Measurements from ENCODE around the gene POLR3GL. TPM values are rescaled to one million over a fixed set of nuclear protein-coding genes. Genes with fewer than 3 reads are reported as not detected.
"Not testable (repeated sequence)": the region's sequence is repeated elsewhere in the genome, so short reads cannot be mapped to it uniquely, and the experiment has no call there.

Gene POLR3GL
- total and polyA plus RNA-seq, 5 donors from 2014 or later: 30.8 to 129 (median 106) TPM

DNA sequence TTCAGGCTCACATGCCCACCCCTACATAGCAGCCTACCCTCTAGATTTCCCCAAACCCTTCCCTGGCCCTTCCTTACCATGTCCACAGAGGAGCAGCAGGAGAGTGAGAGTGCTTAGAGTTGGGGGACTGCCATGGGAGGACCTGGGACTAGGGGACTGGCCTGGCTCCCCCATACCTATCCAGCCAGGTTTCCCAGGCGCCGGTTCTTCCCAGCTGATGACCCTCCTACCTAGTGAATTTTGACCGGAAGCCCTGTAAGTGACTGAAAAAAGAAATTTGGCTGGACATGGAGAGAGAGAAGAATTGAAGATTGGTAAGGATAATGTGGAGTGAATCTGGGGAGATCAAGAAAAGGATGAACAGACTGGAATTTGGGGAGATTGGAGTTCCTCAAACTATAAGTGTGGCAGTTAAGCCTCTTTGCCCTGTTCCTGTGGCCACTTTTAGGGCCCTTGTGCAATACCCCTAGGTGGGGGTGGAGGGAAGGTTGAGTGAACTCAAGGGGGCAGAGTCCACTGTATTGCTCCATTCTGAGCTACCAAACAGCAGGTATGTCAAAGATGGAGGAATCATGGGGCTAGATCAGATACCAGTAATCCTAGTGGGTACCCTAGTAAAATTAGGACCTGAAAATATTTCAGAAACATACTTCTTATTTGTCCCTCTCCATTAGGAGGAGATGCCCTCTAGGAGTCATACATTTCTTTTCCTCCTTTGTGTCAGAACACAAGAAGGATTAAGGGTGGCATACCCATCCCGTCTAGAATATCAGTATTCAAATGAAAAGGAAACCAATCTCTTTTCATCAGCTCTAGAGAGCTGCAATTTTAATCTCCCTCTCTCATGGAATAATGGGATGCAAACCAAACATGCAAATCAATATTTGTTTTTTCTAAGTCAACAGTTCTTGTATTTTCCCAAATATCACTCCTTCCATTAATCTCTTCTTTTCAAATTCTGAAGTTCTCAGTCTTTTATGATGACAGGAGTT, 55.9 kb downstream of the POLR3GL start:
- peaks cover 45% of the 10 kb centered on the region for H3K27me3 ChIP-seq (ENCODE audit: control insufficient read depth, insufficient read depth, low read length)
- ATAC-seq (ENCODE audit: low read depth in 2 of 2): no peak
- Mint-ChIP-seq H3K36me3 (no peaks in the 10 kb centered on the region), H3K9me3 (peaks cover 0 to 5% (median 0%) of the 10 kb centered on the region in 7 donors), H3K4me1 (peaks cover 0 to 13% (median under 1%) of the 10 kb centered on the region in 4 donors), H3K4me3 (no peak overlapping the region), H3K27me3 (peaks cover 84% of the 10 kb centered on the region), H3K27ac (no peak overlapping the region)
- no peaks in the 10 kb centered on the region for H3K36me3 ChIP-seq (ENCODE audit: control insufficient read depth, insufficient read depth, low read length)
- H3K9me3 ChIP-seq (ENCODE audit: control insufficient read depth in 2 of 2, low read length in 2 of 2): no peaks in the 10 kb centered on the region
- DNase-seq: no peak
- no peak overlapping the region for H3K27ac ChIP-seq (ENCODE audit: insufficient read depth, low read length, poor library complexity, severe bottlenecking)
- H3K4me3 ChIP-seq (ENCODE audit: low read depth, low read length): no peak overlapping the region
- peaks cover 5% of the 10 kb centered on the region for H3K4me1 ChIP-seq (ENCODE audit: control insufficient read depth, insufficient read depth, low read length, poor library complexity, severe bottlenecking)

DNA sequence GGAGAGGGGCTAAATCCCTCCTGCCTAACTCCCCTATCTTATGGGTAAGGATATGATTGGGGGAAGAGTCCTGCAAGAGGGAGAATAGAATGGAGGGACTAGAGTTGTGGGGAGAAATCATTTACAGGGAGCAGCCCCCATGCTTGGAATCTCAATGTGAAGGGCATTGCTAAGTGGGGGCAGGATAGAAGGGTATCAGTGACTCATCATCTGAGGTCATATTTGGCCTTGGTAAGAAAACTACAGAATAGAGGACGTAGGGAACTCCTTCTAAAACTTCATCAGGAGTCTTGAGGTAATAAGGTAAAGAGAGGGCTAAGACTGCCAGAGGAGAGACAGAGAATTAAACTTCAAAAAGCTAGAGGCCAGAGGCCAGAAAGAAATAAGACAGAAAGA, 56.6 kb downstream of the POLR3GL start:
- Mint-ChIP-seq H3K4me3 (peak overlapping the region in 1 of 4 donors; percentile 48), H3K4me1 (peaks cover 0 to 13% (median under 1%) of the 10 kb centered on the region in 4 donors), H3K9me3 (peaks cover 0 to 5% (median 0%) of the 10 kb centered on the region in 7 donors), H3K27me3 (peaks cover 81% of the 10 kb centered on the region), H3K36me3 (no peaks in the 10 kb centered on the region), H3K27ac (no peak overlapping the region)
- H3K4me1 ChIP-seq (ENCODE audit: control insufficient read depth, insufficient read depth, low read length, poor library complexity, severe bottlenecking): peaks cover 5% of the 10 kb centered on the region
- no peak for ATAC-seq (ENCODE audit: low read depth in 2 of 2)
- H3K9me3 ChIP-seq (ENCODE audit: control insufficient read depth in 2 of 2, low read length in 2 of 2): no peaks in the 10 kb centered on the region
- peaks cover 45% of the 10 kb centered on the region for H3K27me3 ChIP-seq (ENCODE audit: control insufficient read depth, insufficient read depth, low read length)
- no peak overlapping the region for H3K27ac ChIP-seq (ENCODE audit: insufficient read depth, low read length, poor library complexity, severe bottlenecking)
- H3K4me3 ChIP-seq (ENCODE audit: low read depth, low read length): no peak overlapping the region
- H3K36me3 ChIP-seq (ENCODE audit: control insufficient read depth, insufficient read depth, low read length): no peaks in the 10 kb centered on the region
- DNase-seq: no peak

- Histone ChIP-seq H3K9me3 (ENCODE audit: control insufficient read depth in 2 of 2, low read length in 2 of 2) (no peaks in the 10 kb centered on the region), H3K4me1 (ENCODE audit: control insufficient read depth, insufficient read depth, low read length, poor library complexity, severe bottlenecking) (peaks cover 5% of the 10 kb centered on the region), H3K27ac (ENCODE audit: insufficient read depth, low read length, poor library complexity, severe bottlenecking) (no peak within 1 kb of the TSS), H3K4me3 (ENCODE audit: low read depth, low read length) (no peak within 1 kb of the TSS), H3K36me3 (ENCODE audit: control insufficient read depth, insufficient read depth, low read length) (no peaks in the 10 kb centered on the region), H3K27me3 (ENCODE audit: control insufficient read depth, insufficient read depth, low read length) (peaks cover 45% of the 10 kb centered on the region)
- Mint-ChIP-seq H3K27ac (no peak within 1 kb of the TSS), H3K4me1 (peaks cover 0 to 13% (median under 1%) of the 10 kb centered on the region in 4 donors), H3K27me3 (peaks cover 81% of the 10 kb centered on the region), H3K9me3 (peaks cover 0 to 5% (median 0%) of the 10 kb centered on the region in 7 donors), H3K36me3 (no peaks in the 10 kb centered on the region), H3K4me3 (peak within 1 kb of the TSS in 1 of 4 donors; percentile 48)
- DNase-seq: no peak
- no peak for ATAC-seq (ENCODE audit: low read depth in 2 of 2)
Measured at GRCh38 chr1:146021622-146022402, 57.3 kb downstream of the POLR3GL start, which contains the start of gene HJV. HJV (minus strand) TSS chr1:146021735; CDS start chr1:146020231, 1,504 bp downstream.

DNA sequence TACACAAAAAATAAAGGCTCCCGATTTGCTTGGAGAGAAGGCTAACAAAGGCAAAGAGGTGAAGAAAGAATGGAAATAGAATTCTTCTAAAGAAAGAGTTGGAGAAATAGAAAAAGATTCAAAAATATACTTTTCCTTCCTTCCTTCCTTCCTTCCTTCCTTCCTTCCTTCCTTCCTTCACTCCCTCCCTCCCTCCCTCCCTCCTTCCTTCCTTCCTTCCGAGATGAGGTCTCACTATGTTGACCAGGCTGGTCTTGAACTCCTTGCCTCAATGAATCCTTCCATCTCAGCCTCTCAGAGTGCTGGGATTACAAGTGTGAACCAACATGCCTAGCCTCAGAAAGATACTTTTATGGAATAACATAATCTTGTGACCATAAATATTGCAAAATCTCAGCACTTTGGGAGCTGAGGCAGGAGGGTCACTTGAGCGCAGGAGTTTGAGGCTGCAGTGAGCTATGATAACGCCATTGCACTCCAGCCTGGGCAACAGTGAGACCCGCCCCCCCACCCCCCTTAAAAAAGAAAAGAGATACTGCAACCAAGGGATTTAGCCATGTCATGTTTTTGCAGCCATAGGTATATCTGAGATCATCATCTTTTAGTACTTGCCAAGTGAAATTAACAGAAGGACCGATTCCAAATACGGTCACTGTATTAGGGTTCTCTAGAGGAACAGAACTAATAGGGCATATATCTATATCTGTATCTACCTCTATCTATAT, 58.1 kb downstream of the POLR3GL start:
- H3K27me3 Mint-ChIP-seq: peaks cover 76% of the 10 kb centered on the region
- Histone ChIP-seq H3K27ac (ENCODE audit: insufficient read depth, low read length, poor library complexity, severe bottlenecking) (no peak overlapping the region), H3K9me3 (ENCODE audit: control insufficient read depth in 2 of 2, low read length in 2 of 2) (no peaks in the 10 kb centered on the region), H3K4me1 (ENCODE audit: control insufficient read depth, insufficient read depth, low read length, poor library complexity, severe bottlenecking) (peaks cover 5% of the 10 kb centered on the region), H3K36me3 (ENCODE audit: control insufficient read depth, insufficient read depth, low read length) (no peaks in the 10 kb centered on the region), H3K4me3 (ENCODE audit: low read depth, low read length) (no peak overlapping the region), H3K27me3 (ENCODE audit: control insufficient read depth, insufficient read depth, low read length) (peaks cover 40% of the 10 kb centered on the region)
- DNase-seq (no peak), ATAC-seq (ENCODE audit: low read depth in 2 of 2) (no peak)
- H3K4me3 Mint-ChIP-seq: no peak overlapping the region
- peaks cover 0 to 13% (median under 1%) of the 10 kb centered on the region in 4 donors for H3K4me1 Mint-ChIP-seq
- no peaks in the 10 kb centered on the region for H3K36me3 Mint-ChIP-seq
- no peak overlapping the region for H3K27ac Mint-ChIP-seq
- H3K9me3 Mint-ChIP-seq: peaks cover 0 to 5% (median 0%) of the 10 kb centered on the region in 7 donors

DNA sequence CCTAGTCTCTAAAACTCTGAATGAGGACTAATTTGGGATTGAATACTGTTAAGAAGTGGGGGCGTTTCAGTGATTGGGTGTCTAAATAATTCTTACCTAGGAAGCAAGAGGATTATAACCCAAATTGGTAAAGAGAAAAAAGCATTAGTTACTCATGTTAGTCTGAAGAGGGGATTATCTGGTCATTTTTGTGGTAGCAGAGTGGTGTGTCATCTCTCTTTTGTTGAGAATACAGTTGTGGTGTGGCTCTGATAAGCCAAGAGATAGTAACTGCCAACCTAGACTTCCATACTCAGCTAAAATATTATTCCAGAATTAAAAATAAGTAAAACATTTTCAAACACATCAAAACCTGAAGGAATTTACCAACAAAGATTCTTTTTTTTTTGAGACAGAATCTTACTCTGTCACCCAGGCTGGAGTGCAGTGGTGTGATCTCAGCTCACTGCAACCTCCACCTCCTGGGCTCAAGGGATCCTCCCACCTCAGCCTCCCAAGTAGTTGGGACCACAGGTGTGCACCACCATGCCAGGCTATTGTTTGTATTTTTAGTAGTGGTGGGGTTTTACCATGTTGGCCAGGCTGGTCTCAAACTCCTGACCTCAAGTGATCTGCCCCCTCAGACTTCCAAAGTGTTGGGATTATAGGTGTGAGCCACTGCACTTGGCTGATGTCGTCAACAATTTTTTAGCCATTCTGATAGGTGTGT, 61.5 kb downstream of the POLR3GL start:
- H3K4me3 ChIP-seq (ENCODE audit: low read depth, low read length); H3K4me1 Mint-ChIP-seq; H3K27ac Mint-ChIP-seq; DNase-seq; H3K4me3 Mint-ChIP-seq; H3K36me3 ChIP-seq (ENCODE audit: control insufficient read depth, insufficient read depth, low read length); H3K9me3 ChIP-seq (ENCODE audit: control insufficient read depth in 2 of 2, low read length in 2 of 2); ATAC-seq (ENCODE audit: low read depth in 2 of 2); H3K9me3 Mint-ChIP-seq; H3K36me3 Mint-ChIP-seq; H3K4me1 ChIP-seq (ENCODE audit: control insufficient read depth, insufficient read depth, low read length, poor library complexity, severe bottlenecking); H3K27ac ChIP-seq (ENCODE audit: insufficient read depth, low read length, poor library complexity, severe bottlenecking): not testable (repeated sequence)
- peaks cover 13% of the 10 kb centered on the region for H3K27me3 ChIP-seq (ENCODE audit: control insufficient read depth, insufficient read depth, low read length)
- H3K27me3 Mint-ChIP-seq: peaks cover 53% of the 10 kb centered on the region

- not testable (repeated sequence) for H3K4me3 ChIP-seq (ENCODE audit: low read depth, low read length); H3K9me3 Mint-ChIP-seq; H3K4me3 Mint-ChIP-seq; H3K4me1 ChIP-seq (ENCODE audit: control insufficient read depth, insufficient read depth, low read length, poor library complexity, severe bottlenecking); H3K36me3 Mint-ChIP-seq; ATAC-seq (ENCODE audit: low read depth in 2 of 2); H3K36me3 ChIP-seq (ENCODE audit: control insufficient read depth, insufficient read depth, low read length); H3K27ac ChIP-seq (ENCODE audit: insufficient read depth, low read length, poor library complexity, severe bottlenecking); DNase-seq; H3K27ac Mint-ChIP-seq; H3K9me3 ChIP-seq (ENCODE audit: control insufficient read depth in 2 of 2, low read length in 2 of 2); H3K4me1 Mint-ChIP-seq; H3K27me3 ChIP-seq (ENCODE audit: control insufficient read depth, insufficient read depth, low read length)
- H3K27me3 Mint-ChIP-seq: peaks cover 53% of the 10 kb centered on the region
Measured at GRCh38 chr1:146026650-146027049, 62.2 kb downstream of the POLR3GL start.

Measured in CD4-positive, CD25-positive, alpha-beta regulatory T cell (primary cell).